ENCODE data around the gene CDIPT. TPM values are rescaled to one million over a fixed set of nuclear protein-coding genes. Genes with fewer than 3 reads are reported as not detected.

CDIPT gene
- total RNA-seq, 1 experiment from 2014 or later, result 58.3 TPM

DNA sequence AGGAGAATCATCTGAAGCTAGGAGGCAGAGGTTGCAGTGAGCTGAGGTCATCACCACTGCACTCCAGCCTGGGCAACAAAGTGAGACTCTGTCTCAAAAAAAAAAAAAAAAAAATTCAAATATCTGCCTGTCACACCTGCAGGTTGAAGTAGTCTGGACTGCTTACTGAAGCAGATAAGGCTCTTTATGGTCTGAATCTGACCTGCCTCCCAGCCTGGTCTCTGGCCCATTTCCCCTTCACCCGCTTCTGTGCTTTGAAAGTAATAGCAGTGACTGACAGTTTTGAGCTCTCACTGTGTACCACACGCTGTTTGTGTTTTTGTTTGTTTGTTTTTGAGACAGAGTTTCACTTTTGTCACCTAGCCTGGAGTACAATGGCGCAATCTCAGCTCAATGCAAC lies 30.5 kb upstream of the CDIPT start:
- POLR2A ChIA-PET, result no interaction called here
- CTCF ChIA-PET, result interaction anchor here (1.2 kb wide), 1 partner anchor 45 kb away, joined by 3 read pairs; no protein-coding TSS in a partner anchor

More for the DNA sequence above, 30.5 kb upstream of the CDIPT start:
- no peaks in the 10 kb centered on the region for H4K20me1 ChIP-seq (ENCODE audit: insufficient read depth)
- H3K9ac ChIP-seq (ENCODE audit: low read length), result no peak overlapping the region
- no peaks in the 10 kb centered on the region for H3K27me3 ChIP-seq (ENCODE audit: insufficient read depth, low read length)
- DNase-seq (ENCODE audit: low read depth, low spot score) (no peak), ATAC-seq (no peak)
- H3K9me3 ChIP-seq (ENCODE audit: control insufficient read depth in 1 of 2, insufficient read depth in 1 of 2, low read depth in 1 of 2, low read length in 2 of 2), result no peaks in the 10 kb centered on the region
- no peaks in the 10 kb centered on the region for H3K9me2 ChIP-seq (ENCODE audit: insufficient read depth)
- no peaks in the 10 kb centered on the region for H3K36me3 ChIP-seq (ENCODE audit: control insufficient read depth in 1 of 2, insufficient read depth in 2 of 2, low read length in 2 of 2)
- TF ChIP-seq RAD21 (IDR thresholded peaks at IDR 0.05; ENCODE audit: low read depth), result no peak
- no peak for TF ChIP-seq YY1 (IDR thresholded peaks at IDR 0.05; ENCODE audit: extremely low read depth, insufficient replicate concordance, low read depth, low read length)
- TF ChIP-seq EZH2 (IDR thresholded peaks at IDR 0.05), result no peak
- TF ChIP-seq, protein P1, sequence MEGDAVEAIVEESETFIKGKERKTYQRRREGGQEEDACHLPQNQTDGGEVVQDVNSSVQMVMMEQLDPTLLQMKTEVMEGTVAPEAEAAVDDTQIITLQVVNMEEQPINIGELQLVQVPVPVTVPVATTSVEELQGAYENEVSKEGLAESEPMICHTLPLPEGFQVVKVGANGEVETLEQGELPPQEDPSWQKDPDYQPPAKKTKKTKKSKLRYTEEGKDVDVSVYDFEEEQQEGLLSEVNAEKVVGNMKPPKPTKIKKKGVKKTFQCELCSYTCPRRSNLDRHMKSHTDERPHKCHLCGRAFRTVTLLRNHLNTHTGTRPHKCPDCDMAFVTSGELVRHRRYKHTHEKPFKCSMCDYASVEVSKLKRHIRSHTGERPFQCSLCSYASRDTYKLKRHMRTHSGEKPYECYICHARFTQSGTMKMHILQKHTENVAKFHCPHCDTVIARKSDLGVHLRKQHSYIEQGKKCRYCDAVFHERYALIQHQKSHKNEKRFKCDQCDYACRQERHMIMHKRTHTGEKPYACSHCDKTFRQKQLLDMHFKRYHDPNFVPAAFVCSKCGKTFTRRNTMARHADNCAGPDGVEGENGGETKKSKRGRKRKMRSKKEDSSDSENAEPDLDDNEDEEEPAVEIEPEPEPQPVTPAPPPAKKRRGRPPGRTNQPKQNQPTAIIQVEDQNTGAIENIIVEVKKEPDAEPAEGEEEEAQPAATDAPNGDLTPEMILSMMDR (IDR thresholded peaks at IDR 0.05 in 2 of 3, conservative IDR thresholded peaks at IDR 0.05 in 1 of 3; ENCODE audit: borderline replicate concordance in 1 of 3, insufficient read depth in 1 of 3, low read depth in 2 of 3, low read length in 2 of 3), result no peak
- TF ChIP-seq EGR1 (IDR thresholded peaks at IDR 0.05; ENCODE audit: low read depth), result no peak
- TF ChIP-seq POLR2AphosphoS5 (IDR thresholded peaks at IDR 0.05; ENCODE audit: low read depth, low read length), result no peak
- no peak for TF ChIP-seq JUND (IDR thresholded peaks at IDR 0.05)
- TF ChIP-seq, protein P2, sequence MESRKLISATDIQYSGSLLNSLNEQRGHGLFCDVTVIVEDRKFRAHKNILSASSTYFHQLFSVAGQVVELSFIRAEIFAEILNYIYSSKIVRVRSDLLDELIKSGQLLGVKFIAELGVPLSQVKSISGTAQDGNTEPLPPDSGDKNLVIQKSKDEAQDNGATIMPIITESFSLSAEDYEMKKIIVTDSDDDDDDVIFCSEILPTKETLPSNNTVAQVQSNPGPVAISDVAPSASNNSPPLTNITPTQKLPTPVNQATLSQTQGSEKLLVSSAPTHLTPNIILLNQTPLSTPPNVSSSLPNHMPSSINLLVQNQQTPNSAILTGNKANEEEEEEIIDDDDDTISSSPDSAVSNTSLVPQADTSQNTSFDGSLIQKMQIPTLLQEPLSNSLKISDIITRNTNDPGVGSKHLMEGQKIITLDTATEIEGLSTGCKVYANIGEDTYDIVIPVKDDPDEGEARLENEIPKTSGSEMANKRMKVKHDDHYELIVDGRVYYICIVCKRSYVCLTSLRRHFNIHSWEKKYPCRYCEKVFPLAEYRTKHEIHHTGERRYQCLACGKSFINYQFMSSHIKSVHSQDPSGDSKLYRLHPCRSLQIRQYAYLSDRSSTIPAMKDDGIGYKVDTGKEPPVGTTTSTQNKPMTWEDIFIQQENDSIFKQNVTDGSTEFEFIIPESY (IDR thresholded peaks at IDR 0.05; ENCODE audit: extremely low read depth, insufficient replicate concordance, low read length), result no peak
- TF ChIP-seq POLR2A (IDR thresholded peaks at IDR 0.05; ENCODE audit: borderline replicate concordance, extremely low read depth, insufficient read depth, insufficient read length), result no peak
- TF ChIP-seq ZNF274 (IDR thresholded peaks at IDR 0.05; ENCODE audit: low read depth, low read length), result no peak
- no peak for TF ChIP-seq CBX3 (IDR thresholded peaks at IDR 0.05; ENCODE audit: low read depth)
- no peak for TF ChIP-seq CEBPB (IDR thresholded peaks at IDR 0.05; ENCODE audit: low read depth)
- TF ChIP-seq, protein P3, sequence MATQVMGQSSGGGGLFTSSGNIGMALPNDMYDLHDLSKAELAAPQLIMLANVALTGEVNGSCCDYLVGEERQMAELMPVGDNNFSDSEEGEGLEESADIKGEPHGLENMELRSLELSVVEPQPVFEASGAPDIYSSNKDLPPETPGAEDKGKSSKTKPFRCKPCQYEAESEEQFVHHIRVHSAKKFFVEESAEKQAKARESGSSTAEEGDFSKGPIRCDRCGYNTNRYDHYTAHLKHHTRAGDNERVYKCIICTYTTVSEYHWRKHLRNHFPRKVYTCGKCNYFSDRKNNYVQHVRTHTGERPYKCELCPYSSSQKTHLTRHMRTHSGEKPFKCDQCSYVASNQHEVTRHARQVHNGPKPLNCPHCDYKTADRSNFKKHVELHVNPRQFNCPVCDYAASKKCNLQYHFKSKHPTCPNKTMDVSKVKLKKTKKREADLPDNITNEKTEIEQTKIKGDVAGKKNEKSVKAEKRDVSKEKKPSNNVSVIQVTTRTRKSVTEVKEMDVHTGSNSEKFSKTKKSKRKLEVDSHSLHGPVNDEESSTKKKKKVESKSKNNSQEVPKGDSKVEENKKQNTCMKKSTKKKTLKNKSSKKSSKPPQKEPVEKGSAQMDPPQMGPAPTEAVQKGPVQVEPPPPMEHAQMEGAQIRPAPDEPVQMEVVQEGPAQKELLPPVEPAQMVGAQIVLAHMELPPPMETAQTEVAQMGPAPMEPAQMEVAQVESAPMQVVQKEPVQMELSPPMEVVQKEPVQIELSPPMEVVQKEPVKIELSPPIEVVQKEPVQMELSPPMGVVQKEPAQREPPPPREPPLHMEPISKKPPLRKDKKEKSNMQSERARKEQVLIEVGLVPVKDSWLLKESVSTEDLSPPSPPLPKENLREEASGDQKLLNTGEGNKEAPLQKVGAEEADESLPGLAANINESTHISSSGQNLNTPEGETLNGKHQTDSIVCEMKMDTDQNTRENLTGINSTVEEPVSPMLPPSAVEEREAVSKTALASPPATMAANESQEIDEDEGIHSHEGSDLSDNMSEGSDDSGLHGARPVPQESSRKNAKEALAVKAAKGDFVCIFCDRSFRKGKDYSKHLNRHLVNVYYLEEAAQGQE (IDR thresholded peaks at IDR 0.05; ENCODE audit: low read depth), result no peak
- TF ChIP-seq SRF (IDR thresholded peaks at IDR 0.05; ENCODE audit: low read depth), result no peak
- no peak for TF ChIP-seq ZFX (IDR thresholded peaks at IDR 0.05)
- TF ChIP-seq, protein P4, sequence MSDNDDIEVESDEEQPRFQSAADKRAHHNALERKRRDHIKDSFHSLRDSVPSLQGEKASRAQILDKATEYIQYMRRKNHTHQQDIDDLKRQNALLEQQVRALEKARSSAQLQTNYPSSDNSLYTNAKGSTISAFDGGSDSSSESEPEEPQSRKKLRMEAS (IDR thresholded peaks at IDR 0.05), result no peak
- TF ChIP-seq SP1 (IDR thresholded peaks at IDR 0.05; ENCODE audit: low read depth), result no peak
- BruUV-seq (replicated peaks), result no TSS peak
- H3K4me3 ChIP-seq (replicated peaks in 1 of 2; ENCODE audit: low read depth in 1 of 2, low read length in 2 of 2), result no peak overlapping the region
- H2AFZ ChIP-seq (ENCODE audit: low read depth, low read length, poor library complexity, severe bottlenecking), result no peak overlapping the region
- no peaks in the 10 kb centered on the region for H3K79me2 ChIP-seq (ENCODE audit: insufficient read depth, low read length)
- H3K4me1 ChIP-seq (ENCODE audit: control insufficient read depth in 1 of 2, insufficient read depth in 2 of 2, low read length in 2 of 2), result peaks cover 4 to 6% of the 10 kb centered on the region in 2 experiments
- H3K27ac ChIP-seq (ENCODE audit: low read depth, low read length), result no peak overlapping the region
- RAD21 ChIA-PET (ENCODE audit: low non-redundant PET in 1 of 2, low total read pairs in 2 of 2, uncharacterized antibody in 2 of 2, unreplicated experiment in 2 of 2), result no interaction called here
- H3K4me2 ChIP-seq (ENCODE audit: low read length), result no peak overlapping the region
- intact Hi-C loops (cut with micrococcal nuclease), result no loop called here

Data from HCT116 (cell line).